C4-2B (cell line): ENCODE data around the gene PLXND1.

Experiments
- ZFX ChIP-seq: fragments of 450-650 bp; IDR thresholded peaks from 2 replicates; pipeline ENCODE4 v1.6.1; 2017
- TF ChIP-seq, protein P1 (sequence below): fragments of 450-650 bp; conservative IDR thresholded peaks from 2 replicates; pipeline ENCODE4 v1.5.1; 2017; ENCODE audit warnings: mild to moderate bottlenecking

DNA sequence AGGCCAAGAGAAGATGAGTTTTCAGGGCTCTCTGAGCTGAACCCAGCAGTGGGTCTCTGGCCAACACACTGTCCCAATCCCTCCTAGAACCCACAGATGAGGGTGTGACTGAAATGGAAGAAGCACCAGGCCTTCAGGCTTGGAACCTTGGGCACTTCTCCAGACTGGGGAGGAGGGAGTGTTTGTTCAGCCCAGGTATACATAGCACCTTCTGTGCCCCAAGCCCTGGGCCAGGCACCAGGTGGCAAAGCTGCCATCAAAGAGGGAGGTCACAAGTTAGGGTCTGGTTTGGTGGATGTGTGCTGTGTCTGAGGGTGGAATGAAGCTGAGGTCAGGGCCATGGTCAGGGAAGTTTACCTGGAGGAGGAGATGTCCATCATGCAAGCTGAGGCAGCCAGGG lies 93.9 kb downstream of the PLXND1 start:
- TF ChIP-seq, protein P1, sequence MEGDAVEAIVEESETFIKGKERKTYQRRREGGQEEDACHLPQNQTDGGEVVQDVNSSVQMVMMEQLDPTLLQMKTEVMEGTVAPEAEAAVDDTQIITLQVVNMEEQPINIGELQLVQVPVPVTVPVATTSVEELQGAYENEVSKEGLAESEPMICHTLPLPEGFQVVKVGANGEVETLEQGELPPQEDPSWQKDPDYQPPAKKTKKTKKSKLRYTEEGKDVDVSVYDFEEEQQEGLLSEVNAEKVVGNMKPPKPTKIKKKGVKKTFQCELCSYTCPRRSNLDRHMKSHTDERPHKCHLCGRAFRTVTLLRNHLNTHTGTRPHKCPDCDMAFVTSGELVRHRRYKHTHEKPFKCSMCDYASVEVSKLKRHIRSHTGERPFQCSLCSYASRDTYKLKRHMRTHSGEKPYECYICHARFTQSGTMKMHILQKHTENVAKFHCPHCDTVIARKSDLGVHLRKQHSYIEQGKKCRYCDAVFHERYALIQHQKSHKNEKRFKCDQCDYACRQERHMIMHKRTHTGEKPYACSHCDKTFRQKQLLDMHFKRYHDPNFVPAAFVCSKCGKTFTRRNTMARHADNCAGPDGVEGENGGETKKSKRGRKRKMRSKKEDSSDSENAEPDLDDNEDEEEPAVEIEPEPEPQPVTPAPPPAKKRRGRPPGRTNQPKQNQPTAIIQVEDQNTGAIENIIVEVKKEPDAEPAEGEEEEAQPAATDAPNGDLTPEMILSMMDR, result no peak
- no peak for TF ChIP-seq ZFX
